GM19438 (cell line): ENCODE measurements around the gene FUBP3.

Experiments used
- ATAC-seq: cut with Tn5 transposase; IDR thresholded peaks from one replicate; pipeline ENCODE4 v1.9.1; 2021; ENCODE audit warnings: low read depth; ENCODE audit not compliant: unreplicated experiment

Gene FUBP3

GRCh38 chr9:130633336-130634190 is 54.2 kb downstream of the FUBP3 start:
- ATAC-seq = no peak

- no peak for ATAC-seq
Measured at GRCh38 chr9:130634191-130634768, 54.9 kb downstream of the FUBP3 start.

DNA sequence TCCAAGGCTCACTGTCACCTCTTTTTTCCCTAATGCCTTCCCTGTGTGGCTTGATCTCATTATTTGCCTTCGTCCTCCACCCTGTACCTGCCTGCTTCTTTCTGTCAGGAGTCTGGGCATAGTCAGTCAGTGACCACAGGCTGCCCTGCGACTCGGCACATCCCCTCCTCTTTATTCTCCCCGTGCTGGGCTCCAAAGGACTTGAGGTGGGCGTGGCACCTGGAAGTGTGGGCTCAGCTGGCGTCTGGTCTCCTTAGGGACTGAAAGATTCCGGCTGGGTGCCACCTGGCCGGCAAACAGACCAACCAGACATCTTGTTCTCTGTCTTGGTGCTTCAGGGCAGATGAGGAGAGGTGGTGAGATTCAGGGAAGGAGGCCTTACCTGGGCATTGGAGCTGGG is 55.4 kb downstream of the FUBP3 start:
- no peak for ATAC-seq

DNA sequence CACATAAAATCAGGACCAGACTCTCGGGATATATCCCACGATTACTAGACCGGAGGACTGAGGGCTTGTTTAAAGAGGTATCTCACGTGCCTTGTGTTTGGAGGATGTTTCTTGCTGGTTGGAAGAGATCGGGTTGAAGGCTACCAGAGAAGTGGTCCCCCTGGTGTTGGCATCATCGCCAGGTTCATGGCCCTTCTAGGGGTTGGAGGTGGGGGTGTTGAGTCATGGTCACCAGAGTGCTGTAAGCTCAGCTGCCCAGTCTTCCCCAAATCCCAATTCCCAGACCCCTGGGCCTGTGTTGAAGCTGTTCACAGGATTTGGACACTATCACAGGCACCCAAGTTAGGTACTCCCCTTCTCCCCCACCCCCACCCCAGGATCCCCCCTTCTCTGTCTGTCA is 55.9 kb downstream of the FUBP3 start:
- ATAC-seq = no peak

DNA sequence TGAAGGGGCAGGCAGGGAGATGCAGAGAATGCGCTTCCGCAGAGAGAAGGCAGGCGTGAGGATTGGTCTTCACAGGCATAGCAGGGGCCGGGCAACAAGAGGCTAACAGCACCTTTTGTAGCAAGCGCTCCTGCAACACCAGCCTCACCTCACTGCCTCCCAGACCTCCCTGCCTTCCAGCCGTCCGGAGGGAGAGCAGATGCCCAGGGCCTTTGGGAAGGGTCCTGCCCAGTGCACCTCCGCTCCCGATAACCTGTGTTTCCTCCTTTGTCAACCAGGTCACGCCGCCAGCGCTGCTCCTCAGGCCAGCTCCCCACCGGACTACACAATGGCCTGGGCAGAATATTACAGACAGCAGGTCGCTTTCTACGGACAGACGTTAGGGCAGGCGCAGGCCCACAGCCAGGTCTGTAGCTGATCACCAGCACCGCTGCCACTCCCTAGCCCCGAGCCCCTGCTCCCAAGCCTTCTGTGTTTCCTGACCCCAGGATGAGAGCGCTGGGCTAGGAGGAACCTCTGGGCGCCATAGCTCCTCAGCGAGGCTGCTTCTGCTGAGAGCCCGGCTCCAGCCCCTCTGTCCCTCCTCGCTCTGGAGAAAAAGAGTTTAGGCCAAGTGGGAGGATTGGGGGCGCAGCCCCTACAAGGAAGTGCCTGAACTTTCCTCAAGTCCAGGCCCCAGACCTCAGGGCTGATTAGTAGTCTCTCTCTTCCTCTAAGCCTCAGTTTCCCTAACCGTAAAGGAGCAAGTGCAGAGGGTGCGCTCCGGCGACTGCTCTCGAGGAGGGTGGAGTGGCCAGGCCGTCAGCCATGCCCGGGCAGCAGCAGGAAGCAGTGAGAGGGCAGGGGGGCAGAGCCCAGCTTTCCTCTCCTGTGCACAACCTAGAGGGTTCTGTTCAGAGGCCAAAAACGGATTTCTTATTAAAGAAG is 56.6 kb downstream of the FUBP3 start:
- ATAC-seq = no peak

GRCh38 chr9:130636648-130637020 is 57.3 kb downstream of the FUBP3 start:
- ATAC-seq = no peak

GRCh38 chr9:130638284-130639123 is 59.1 kb downstream of the FUBP3 start:
- no peak for ATAC-seq

GRCh38 chr9:130639124-130639765 is 59.9 kb downstream of the FUBP3 start:
- ATAC-seq = no peak

DNA sequence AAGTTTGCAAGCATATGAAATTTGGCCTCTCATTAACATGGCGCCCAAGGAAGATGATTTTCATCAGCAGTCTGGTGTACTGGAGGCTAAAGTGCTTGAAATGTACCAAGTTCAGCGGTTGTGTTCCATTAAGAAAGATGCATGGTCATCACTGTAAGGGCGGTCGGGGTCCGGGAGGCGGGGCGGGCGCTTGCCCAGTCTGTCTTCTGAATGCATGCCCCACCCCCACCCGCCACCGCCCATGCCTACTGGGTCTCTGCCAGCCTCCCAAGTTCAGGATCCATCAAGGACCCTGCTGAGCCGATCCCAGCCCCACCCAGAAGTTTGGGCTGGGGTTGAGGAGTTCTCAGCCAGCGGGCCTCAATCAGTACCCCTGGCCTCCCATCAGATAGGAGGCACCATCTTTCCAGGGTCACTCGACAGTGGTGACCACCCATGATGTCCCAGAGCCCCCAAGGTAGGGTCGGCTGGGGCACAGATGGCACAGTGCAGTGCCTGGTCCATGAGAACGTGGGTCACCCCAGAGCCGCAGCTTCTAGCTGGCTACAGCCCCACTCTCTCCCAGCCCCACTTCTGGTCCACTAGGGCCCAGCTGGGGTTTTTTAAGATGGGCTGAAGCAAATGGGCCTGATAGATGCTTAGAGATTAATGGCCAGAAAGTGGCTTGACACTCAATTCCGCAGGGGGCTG is 60.6 kb downstream of the FUBP3 start:
- no peak for ATAC-seq

DNA sequence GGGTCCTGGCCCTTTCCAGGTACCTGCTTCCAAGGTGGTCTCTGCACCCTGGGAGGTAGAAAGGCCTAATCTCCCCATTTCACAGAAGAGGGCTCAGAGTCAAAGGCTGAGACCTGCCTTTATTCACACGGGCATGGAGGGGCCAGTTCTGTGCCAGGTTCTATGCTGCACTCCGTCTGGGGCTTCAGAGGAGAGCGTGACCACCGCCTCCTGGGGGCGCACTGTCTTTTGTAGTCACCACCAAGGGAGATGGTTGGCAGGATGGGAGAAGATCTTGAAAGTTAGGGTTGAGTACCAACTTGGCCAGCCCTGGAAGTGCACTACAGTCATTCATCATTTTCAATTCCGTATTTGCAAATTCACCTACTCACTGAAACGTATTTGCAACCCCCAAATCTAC is 61.3 kb downstream of the FUBP3 start:
- no peak for ATAC-seq

- ATAC-seq = no peak
Measured at GRCh38 chr9:130642926-130643325, 63.5 kb downstream of the FUBP3 start.

GRCh38 chr9:130651221-130651620 is 71.8 kb downstream of the FUBP3 start:
- ATAC-seq = no peak

GRCh38 chr9:130651752-130652151 is 72.4 kb downstream of the FUBP3 start:
- ATAC-seq = no peak

DNA sequence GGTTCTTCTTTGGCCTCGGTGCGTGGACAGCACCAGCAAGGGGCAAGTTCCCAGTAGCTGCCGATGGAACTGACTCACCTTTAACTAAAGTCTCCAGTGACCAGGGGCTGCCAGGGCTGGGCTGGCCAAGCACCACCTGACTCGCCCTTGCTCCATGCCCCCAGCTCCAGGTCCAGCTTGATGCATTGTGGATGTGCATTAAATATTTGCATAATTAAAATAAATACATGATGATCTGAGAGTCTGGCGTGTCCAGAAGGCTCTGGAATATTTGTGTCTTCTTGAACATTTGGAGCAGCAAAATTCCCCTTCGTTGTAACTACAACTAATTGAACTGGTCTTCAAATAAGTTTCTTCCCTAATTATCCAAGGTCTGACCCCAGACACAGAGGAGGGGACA is 75.5 kb downstream of the FUBP3 start:
- no peak for ATAC-seq

- no peak for ATAC-seq
Measured at GRCh38 chr9:130658893-130659698, 79.7 kb downstream of the FUBP3 start.

GRCh38 chr9:130659699-130660248 is 80.4 kb downstream of the FUBP3 start:
- no peak for ATAC-seq

- no peak for ATAC-seq
Measured at GRCh38 chr9:130660326-130660682, 80.9 kb downstream of the FUBP3 start.
